ENCODE measurements around the gene KRT32. TPM values are rescaled to one million over a fixed set of nuclear protein-coding genes. Genes with fewer than 3 reads are reported as not detected.

KRT32 gene
- total RNA-seq = not detected in 2 replicates

DNA sequence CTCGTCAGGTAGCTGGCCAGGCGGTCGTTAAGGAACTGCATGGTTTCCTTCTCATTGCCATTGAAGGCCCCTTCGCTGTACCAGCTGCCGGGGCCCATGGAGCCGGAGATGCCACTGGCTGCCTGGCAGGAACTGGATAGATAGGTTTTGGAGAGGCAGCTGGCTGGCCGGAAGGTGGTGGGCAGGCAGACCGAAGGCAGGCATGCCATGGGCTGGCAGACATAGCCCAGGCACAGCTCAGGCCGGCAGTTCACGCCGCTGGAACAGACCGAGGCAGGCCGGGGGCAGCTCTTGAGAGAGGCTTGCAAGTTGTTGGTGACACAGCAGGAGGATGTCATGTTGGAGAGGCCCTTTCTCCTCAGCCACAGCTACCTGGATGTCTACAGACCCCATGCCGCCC is at the start of gene KRT32:
TSS of gene KRT32 (minus strand) at position 399 of the 400 bp plus-strand sequence. CDS start at position 338, 61 bp downstream.

DNA sequence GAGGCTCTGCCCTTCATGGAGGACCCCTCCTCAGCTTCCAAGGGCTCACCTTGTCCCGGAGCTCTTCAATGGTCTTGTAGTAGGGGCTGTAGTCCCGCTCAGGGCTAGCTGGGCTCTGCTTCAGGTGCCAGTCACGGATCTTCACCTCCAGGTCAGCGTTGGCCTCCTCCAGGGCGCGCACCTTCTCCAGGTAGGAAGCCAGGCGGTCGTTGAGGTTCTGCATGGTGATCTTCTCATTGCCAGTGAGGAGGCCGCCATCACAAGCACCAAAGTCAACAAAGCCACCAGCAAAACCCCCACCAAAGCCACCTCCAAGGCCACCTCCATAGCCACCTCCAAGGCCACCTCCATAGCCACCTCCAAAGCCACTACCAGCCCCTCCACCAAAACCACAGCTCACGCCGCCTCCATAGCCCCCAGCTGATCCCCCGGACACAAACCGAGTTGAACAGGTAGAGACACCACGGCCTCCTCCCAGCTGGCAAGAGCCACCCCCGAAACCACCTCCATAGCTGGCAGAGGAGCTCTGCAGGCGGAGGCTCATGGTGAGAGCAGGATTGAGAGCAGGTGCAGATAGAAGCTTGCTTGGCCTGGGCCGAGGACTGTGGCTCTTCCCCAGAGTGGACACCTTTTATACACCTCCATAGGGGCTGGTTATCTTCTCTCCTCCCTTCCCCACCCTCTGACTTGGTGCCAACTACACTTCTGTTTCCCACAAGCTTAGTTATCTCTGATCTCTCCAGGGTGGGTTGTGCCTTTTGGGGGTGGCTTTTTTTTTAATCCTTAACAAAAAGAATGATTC is 38.0 kb upstream of the KRT32 start, which contains the start of gene KRT13:
TSS of gene KRT13 (minus strand) at position 606 of the 802 bp plus-strand sequence. CDS start at position 544, 62 bp downstream.

DNA sequence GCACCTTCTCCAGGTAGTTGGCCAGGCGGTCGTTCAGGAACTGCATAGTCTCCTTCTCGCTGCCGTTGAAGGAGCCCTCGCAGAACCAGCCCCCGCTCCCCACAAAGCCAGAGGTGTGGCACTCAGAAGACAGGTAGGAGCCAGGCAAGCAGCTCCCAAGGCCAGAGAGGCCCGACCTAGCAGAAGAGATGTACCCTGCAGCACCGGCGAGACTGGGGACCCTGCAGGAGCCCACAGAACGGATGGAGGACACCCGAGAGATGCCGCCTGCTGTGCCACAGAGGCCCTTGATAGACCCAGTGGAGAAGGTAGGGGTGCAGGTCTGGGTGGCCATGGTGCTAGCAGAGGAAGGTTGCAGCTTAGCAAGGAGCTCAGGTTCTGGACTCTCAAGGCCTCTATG is 22.3 kb upstream of the KRT32 start, which contains the start of gene KRT36:
TSS of gene KRT36 (minus strand) at position 380 of the 400 bp plus-strand sequence. CDS start at position 334, 46 bp downstream.

DNA sequence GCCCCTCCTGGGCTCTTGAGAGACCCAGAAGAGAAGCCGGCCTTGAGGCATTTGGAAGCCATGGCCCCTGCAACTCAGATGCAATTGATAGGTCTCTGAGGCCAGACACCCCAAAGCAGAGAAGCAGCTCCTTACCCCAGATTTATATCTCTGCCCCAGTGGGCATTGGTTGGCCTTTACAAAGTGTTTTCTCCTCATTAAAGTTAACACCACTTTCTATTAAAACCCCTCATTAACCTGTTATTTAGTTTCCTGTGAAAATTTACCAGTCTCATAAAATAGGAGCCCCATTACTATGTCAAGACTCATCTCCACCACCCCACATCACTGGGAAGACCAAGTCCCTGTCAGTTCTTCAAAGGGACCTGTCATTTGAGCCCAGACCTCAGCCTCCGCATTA is 13.8 kb upstream of the KRT32 start, which contains the start of gene KRT35:
TSS of gene KRT35 (minus strand) at position 116 of the 400 bp plus-strand sequence. CDS start at position 62, 54 bp downstream.

DNA sequence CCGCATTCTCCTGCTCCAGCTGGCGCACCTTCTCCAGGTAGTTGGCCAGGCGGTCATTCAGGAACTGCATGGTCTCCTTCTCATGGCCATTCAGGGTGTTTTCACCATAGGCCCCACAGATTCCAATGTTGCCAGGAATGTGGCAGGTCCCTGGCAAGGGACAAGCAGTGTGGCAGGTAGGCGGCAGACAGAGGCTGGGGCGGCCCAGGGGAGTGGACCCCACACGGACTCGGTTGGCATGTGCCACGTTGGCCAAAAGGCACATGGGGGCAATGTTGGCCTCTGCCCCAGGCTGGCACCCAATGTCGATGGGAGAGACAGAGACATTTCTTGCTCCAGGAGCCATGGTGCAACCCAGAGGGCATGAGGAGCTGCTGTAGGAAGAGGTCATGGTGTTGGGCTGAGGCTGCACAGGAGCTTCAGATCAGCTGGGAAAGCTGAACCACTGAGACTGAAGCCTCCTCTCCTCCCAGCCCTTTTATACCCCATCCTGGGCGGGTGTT is 26.6 kb downstream of the KRT32 start, which contains the start of gene KRT38:
TSS of gene KRT38 (minus strand) at position 453 of the 503 bp plus-strand sequence. CDS start at position 391, 62 bp downstream.

DNA sequence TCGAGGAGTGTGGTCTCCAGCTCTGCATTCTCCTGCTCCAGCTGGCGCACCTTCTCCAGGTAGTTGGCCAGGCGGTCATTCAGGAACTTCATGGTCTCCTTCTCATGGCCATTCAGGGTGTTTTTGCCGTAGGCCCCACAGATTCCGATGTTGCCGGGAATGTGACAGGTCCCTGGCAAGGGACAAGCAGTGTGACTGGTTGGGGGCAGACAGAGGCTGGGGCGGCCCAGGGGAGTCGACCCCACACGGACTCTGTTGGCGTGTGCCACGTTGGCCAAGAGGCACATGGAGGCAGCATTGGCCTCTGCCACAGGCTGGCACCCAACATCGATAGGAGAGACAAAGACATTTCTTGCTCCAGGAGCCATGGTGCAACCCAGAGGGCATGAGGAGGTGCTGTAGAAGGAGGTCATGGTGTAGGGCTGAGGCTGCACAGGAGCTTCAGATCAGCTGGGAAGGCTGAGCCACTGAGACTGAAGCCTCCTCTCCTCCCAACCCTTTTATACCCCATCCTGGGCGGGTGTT is 43.0 kb downstream of the KRT32 start, which contains the start of gene KRT37:
TSS of gene KRT37 (minus strand) at position 475 of the 525 bp plus-strand sequence. CDS start at position 413, 62 bp downstream.

Small RNA genes lying within 50 kb of the gene (small RNA-seq; reads per million reads assigned to genes)
- 2.8 reads per million, percentile 59 among the genes with 10 or more reads in this experiment for gene RNU2-32P

Other genes with a start within 250 kb of the KRT32 start
- gene KRTAP9-2, start 240.7 kb downstream of the KRT32 start, total RNA-seq = not detected in 2 replicates
- not detected in 2 replicates for gene KRTAP9-3, start 234.9 kb downstream of the KRT32 start, total RNA-seq
- not detected in 2 replicates for gene KRTAP9-8, start 229.4 kb downstream of the KRT32 start, total RNA-seq
- not detected in 2 replicates for gene KRTAP9-4, start 217.7 kb downstream of the KRT32 start, total RNA-seq
- gene KRTAP9-9, start 212.0 kb downstream of the KRT32 start, total RNA-seq = not detected in 2 replicates
- gene KRTAP9-6, start 202.0 kb downstream of the KRT32 start, total RNA-seq = not detected in 2 replicates
- not detected in 2 replicates for gene KRTAP9-7, start 191.7 kb downstream of the KRT32 start, total RNA-seq
- not detected in 2 replicates for gene KRTAP29-1, start 164.5 kb downstream of the KRT32 start, total RNA-seq
- gene KRTAP16-1, start 158.1 kb downstream of the KRT32 start, total RNA-seq = not detected in 2 replicates
- gene KRTAP17-1, start 151.7 kb downstream of the KRT32 start, total RNA-seq = not detected in 2 replicates
- gene KRT33A, start 116.6 kb downstream of the KRT32 start, total RNA-seq = not detected in 2 replicates
- gene KRT33B, start 97.6 kb downstream of the KRT32 start, total RNA-seq = not detected in 2 replicates
- 0.16 TPM in 1 of 2 replicates, not detected in the other for gene KRT34, start 85.1 kb downstream of the KRT32 start, total RNA-seq
- not detected in 2 replicates for gene KRT31, start 69.8 kb downstream of the KRT32 start, total RNA-seq
- not detected in 2 replicates for gene KRT37, start 42.8 kb downstream of the KRT32 start, total RNA-seq
- gene KRT38, start 26.4 kb downstream of the KRT32 start, total RNA-seq = not detected in 2 replicates
- gene KRT35, start 13.8 kb upstream of the KRT32 start, total RNA-seq = not detected in 2 replicates
- not detected in 2 replicates for gene KRT36, start 22.5 kb upstream of the KRT32 start, total RNA-seq
- not detected in 2 replicates for gene KRT13, start 38.2 kb upstream of the KRT32 start, total RNA-seq
- gene KRT15, start 51.5 kb upstream of the KRT32 start, total RNA-seq = 0.32 and 0.97 TPM in 2 replicates
- gene KRT19, start 60.9 kb upstream of the KRT32 start, total RNA-seq = 0.73 and 0.81 TPM in 2 replicates
- not detected in 2 replicates for gene KRT9, start 104.7 kb upstream of the KRT32 start, total RNA-seq
- 5.5 and 7.0 TPM in 2 replicates for gene KRT14, start 119.5 kb upstream of the KRT32 start, total RNA-seq
- gene KRT16, start 145.4 kb upstream of the KRT32 start, total RNA-seq = 0.49 and 0.65 TPM in 2 replicates
- 25.7 and 36.0 TPM in 2 replicates for gene KRT17, start 157.2 kb upstream of the KRT32 start, total RNA-seq
- gene EIF1, start 221.5 kb upstream of the KRT32 start, total RNA-seq = 87.1 and 101 TPM in 2 replicates
- gene GAST, start 244.9 kb upstream of the KRT32 start, total RNA-seq = not detected in 2 replicates

All from hair follicle dermal papilla cell (primary cell).